ENCODE data around the gene NRK. TPM values are rescaled to one million over a fixed set of nuclear protein-coding genes. Genes with fewer than 3 reads are reported as not detected.
"Not testable (repeated sequence)": the region's sequence is repeated elsewhere in the genome, so short reads cannot be mapped to it uniquely, and the experiment has no call there.

The NRK gene
- under 1 TPM; 0.29 to 0.91 (median 0.67) TPM for total RNA-seq
- polyA plus RNA-seq = 0.14 TPM
- long read RNA-seq, donor 1 = 0 reads
- long read RNA-seq, donor 2, partial matches to known transcripts = 0 of 1 reads
- long read RNA-seq, donor 2, other reads (novel, unspliced or antisense) = 1 of 1 reads
- long read RNA-seq, donor 3, partial matches to known transcripts = 1 of 1 reads
- long read RNA-seq, donor 3, other reads (novel, unspliced or antisense) = 0 of 1 reads
- long read RNA-seq, donor 4 = 0 reads

- WGBS = 2% methylated on average over 74 of the region's 76 CpGs
Measured at GRCh38 chrX:105822138-105823091, at the start of gene NRK. Gene NRK (plus strand): TSS chrX:105822539. CDS start chrX:105822846, 307 bp downstream.

GRCh38 chrX:105773801-105774200 is 48.5 kb upstream of the NRK start:
- no peak overlapping the region for H3K4me3 ChIP-seq (ENCODE audit: low read length)
- H3K27ac ChIP-seq (ENCODE audit: low read length) = no peak overlapping the region
- no peaks in the 10 kb centered on the region for H3K4me1 ChIP-seq (ENCODE audit: control insufficient read depth, insufficient read depth, low read length)
- ATAC-seq = no peak
- no peak for DNase-seq
- intact Hi-C loops (cut with DNase I) = no loop called here
- H3K27me3 ChIP-seq (ENCODE audit: control insufficient read depth, insufficient read depth) = no peaks in the 10 kb centered on the region
- no peaks in the 10 kb centered on the region for H3K9me3 ChIP-seq (ENCODE audit: control insufficient read depth, low read length)

More at GRCh38 chrX:105822138-105823091, at the start of gene NRK:
- ATAC-seq (peak; percentile 36 to 74), DNase-seq (peak; percentile 17 to 64 (median 45))
- Histone ChIP-seq H3K27ac (ENCODE audit: low read length) (no peak within 1 kb of the TSS), H3K27me3 (ENCODE audit: control insufficient read depth, insufficient read depth) (no peaks in the 10 kb centered on the region), H3K4me1 (ENCODE audit: control insufficient read depth, insufficient read depth, low read length) (no peaks in the 10 kb centered on the region), H3K9me3 (ENCODE audit: control insufficient read depth, low read length) (no peaks in the 10 kb centered on the region), H3K4me3 (ENCODE audit: low read length) (peak within 1 kb of the TSS; percentile 26)
- intact Hi-C loops (cut with DNase I) = no loop called here

GRCh38 chrX:105775679-105776078 is 46.7 kb upstream of the NRK start:
- DNase-seq (no peak), ATAC-seq (no peak)
- Histone ChIP-seq H3K27me3 (ENCODE audit: control insufficient read depth, insufficient read depth) (no peaks in the 10 kb centered on the region), H3K4me3 (ENCODE audit: low read length) (no peak overlapping the region), H3K4me1 (ENCODE audit: control insufficient read depth, insufficient read depth, low read length) (no peaks in the 10 kb centered on the region), H3K27ac (ENCODE audit: low read length) (no peak overlapping the region), H3K9me3 (ENCODE audit: control insufficient read depth, low read length) (no peaks in the 10 kb centered on the region)
- WGBS = 55% methylated on average over 3 of the region's 3 CpGs
- intact Hi-C loops (cut with DNase I) = no loop called here

- H3K4me3 ChIP-seq (ENCODE audit: low read length) = no peak overlapping the region
- ATAC-seq (no peak), DNase-seq (peak in 2 of 3 donors; percentile 15 to 52)
- intact Hi-C loops (cut with DNase I) = no loop called here
- H3K27ac ChIP-seq (ENCODE audit: low read length) = no peak overlapping the region
- no peaks in the 10 kb centered on the region for H3K27me3 ChIP-seq (ENCODE audit: control insufficient read depth, insufficient read depth)
- WGBS = 49% methylated on average over 1 of the region's 1 CpG
- no peaks in the 10 kb centered on the region for H3K4me1 ChIP-seq (ENCODE audit: control insufficient read depth, insufficient read depth, low read length)
- H3K9me3 ChIP-seq (ENCODE audit: control insufficient read depth, low read length) = no peaks in the 10 kb centered on the region
Measured at GRCh38 chrX:105781804-105782203, 40.5 kb upstream of the NRK start.

GRCh38 chrX:105796877-105797276 is 25.5 kb upstream of the NRK start:
- H3K4me3 ChIP-seq (ENCODE audit: low read length); ATAC-seq; intact Hi-C loops (cut with DNase I); H3K27me3 ChIP-seq (ENCODE audit: control insufficient read depth, insufficient read depth); H3K4me1 ChIP-seq (ENCODE audit: control insufficient read depth, insufficient read depth, low read length); H3K9me3 ChIP-seq (ENCODE audit: control insufficient read depth, low read length); H3K27ac ChIP-seq (ENCODE audit: low read length); DNase-seq: not testable (repeated sequence)
- WGBS = 90% methylated on average over 26 of the region's 26 CpGs

- Histone ChIP-seq H3K27me3 (ENCODE audit: control insufficient read depth, insufficient read depth) (no peaks in the 10 kb centered on the region), H3K4me3 (ENCODE audit: low read length) (no peak overlapping the region), H3K4me1 (ENCODE audit: control insufficient read depth, insufficient read depth, low read length) (no peaks in the 10 kb centered on the region), H3K9me3 (ENCODE audit: control insufficient read depth, low read length) (no peaks in the 10 kb centered on the region), H3K27ac (ENCODE audit: low read length) (no peak overlapping the region)
- intact Hi-C loops (cut with DNase I) = no loop called here
- ATAC-seq = no peak
- WGBS = 73% methylated on average over 2 of the region's 2 CpGs
- DNase-seq = no peak
Measured at GRCh38 chrX:105803891-105804290, 18.4 kb upstream of the NRK start.

GRCh38 chrX:105805655-105806054 is 16.7 kb upstream of the NRK start:
- intact Hi-C loops (cut with DNase I); H3K9me3 ChIP-seq (ENCODE audit: control insufficient read depth, low read length); ATAC-seq; H3K27me3 ChIP-seq (ENCODE audit: control insufficient read depth, insufficient read depth); DNase-seq; H3K4me3 ChIP-seq (ENCODE audit: low read length); H3K27ac ChIP-seq (ENCODE audit: low read length); H3K4me1 ChIP-seq (ENCODE audit: control insufficient read depth, insufficient read depth, low read length): not testable (repeated sequence)

- Histone ChIP-seq H3K27ac (ENCODE audit: low read length) (no peak overlapping the region), H3K27me3 (ENCODE audit: control insufficient read depth, insufficient read depth) (no peaks in the 10 kb centered on the region), H3K9me3 (ENCODE audit: control insufficient read depth, low read length) (no peaks in the 10 kb centered on the region), H3K4me1 (ENCODE audit: control insufficient read depth, insufficient read depth, low read length) (no peaks in the 10 kb centered on the region), H3K4me3 (ENCODE audit: low read length) (no peak overlapping the region)
- intact Hi-C loops (cut with DNase I) = no loop called here
- no peak for DNase-seq
- no peak for ATAC-seq
- whole genome bisulfite sequencing = 81% methylated on average over 2 of the region's 2 CpGs
Measured at GRCh38 chrX:105816517-105816916, 5.8 kb upstream of the NRK start.

GRCh38 chrX:105820247-105820646 is 2.1 kb upstream of the NRK start:
- intact Hi-C loops (cut with DNase I) = no loop called here
- ATAC-seq (no peak), DNase-seq (no peak)
- Histone ChIP-seq H3K27ac (ENCODE audit: low read length) (no peak overlapping the region), H3K9me3 (ENCODE audit: control insufficient read depth, low read length) (no peaks in the 10 kb centered on the region), H3K4me1 (ENCODE audit: control insufficient read depth, insufficient read depth, low read length) (no peaks in the 10 kb centered on the region), H3K27me3 (ENCODE audit: control insufficient read depth, insufficient read depth) (no peaks in the 10 kb centered on the region), H3K4me3 (ENCODE audit: low read length) (no peak overlapping the region)
- WGBS = 45% methylated on average over 7 of the region's 7 CpGs

GRCh38 chrX:105821471-105822121 is 743 bp upstream of the NRK start:
- WGBS = 4% methylated on average over 28 of the region's 28 CpGs
- intact Hi-C loops (cut with DNase I) = no loop called here
- DNase-seq (peak in 2 of 3 donors; percentile 32 to 33), ATAC-seq (peak in 1 of 2 donors; percentile 18)
- Histone ChIP-seq H3K27ac (ENCODE audit: low read length) (no peak overlapping the region), H3K4me3 (ENCODE audit: low read length) (peak overlapping the region; percentile 26), H3K4me1 (ENCODE audit: control insufficient read depth, insufficient read depth, low read length) (no peaks in the 10 kb centered on the region), H3K27me3 (ENCODE audit: control insufficient read depth, insufficient read depth) (no peaks in the 10 kb centered on the region), H3K9me3 (ENCODE audit: control insufficient read depth, low read length) (no peaks in the 10 kb centered on the region)

GRCh38 chrX:105823092-105823455 is 735 bp downstream of the NRK start:
- no peak overlapping the region for H3K4me3 ChIP-seq (ENCODE audit: low read length)
- intact Hi-C loops (cut with DNase I) = no loop called here
- H3K4me1 ChIP-seq (ENCODE audit: control insufficient read depth, insufficient read depth, low read length) = no peaks in the 10 kb centered on the region
- H3K27ac ChIP-seq (ENCODE audit: low read length) = no peak overlapping the region
- H3K27me3 ChIP-seq (ENCODE audit: control insufficient read depth, insufficient read depth) = no peaks in the 10 kb centered on the region
- 7% methylated on average over 17 of the region's 17 CpGs for WGBS
- ATAC-seq (no peak), DNase-seq (no peak)
- no peaks in the 10 kb centered on the region for H3K9me3 ChIP-seq (ENCODE audit: control insufficient read depth, low read length)

Data from right cardiac atrium (tissue), 5 donors.